OCI-LY7 (cell line): ENCODE measurements around the gene TMPRSS6. TPM values are rescaled to one million over a fixed set of nuclear protein-coding genes. Genes with fewer than 3 reads are reported as not detected.

Experiments used
- BruUV-seq: library from RNA; stranded (reverse); fragments of 400-500 nt; replicated peaks from 2 replicates; lab custom pipeline; 2021; lab: Mats Ljungman, UMichigan
- CTCF ChIA-PET: fragments of 300-600 bp; sonication (Branson Sonifier 250); formaldehyde crosslinking; loops from one replicate; lab custom pipeline; 2022; ENCODE audit warnings: antibody characterized with exemption; ENCODE audit not compliant: unreplicated experiment; lab: Charles Lee
- POLR2A ChIA-PET: fragments of 300-600 bp; sonication (Branson Sonifier 250); formaldehyde crosslinking; loops from one replicate; lab custom pipeline; 2022; ENCODE audit warnings: antibody characterized with exemption; lab: Charles Lee
- DNase-seq: peaks from one replicate; pipeline ENCODE4 v3.0.0-alpha.2; 2015; ENCODE audit warnings: low spot score
- H2AFZ ChIP-seq: fragments of 200-600 bp; sonication (generic), shearing (Covaris generic); 2 replicates; pipeline ENCODE4 v1.6.1; 2014; ENCODE audit warnings: mild to moderate bottlenecking, antibody characterized with exemption, low read length, moderate library complexity
- H3K27ac ChIP-seq: fragments of 200-600 bp; sonication (generic); 2 replicates; pipeline ENCODE4 v1.5.1; 2014; ENCODE audit warnings: mixed run types, low read depth, mild to moderate bottlenecking, moderate library complexity, low read length, inconsistent platforms; ENCODE audit not compliant: poor library complexity, severe bottlenecking
- H3K36me3 ChIP-seq: fragments of 200-600 bp; sonication (generic); 2 replicates; pipeline ENCODE4 v1.6.1; 2014; ENCODE audit warnings: mild to moderate bottlenecking, antibody characterized with exemption, low read length, moderate library complexity, mixed read lengths; ENCODE audit not compliant: insufficient read depth
- H3K4me1 ChIP-seq: fragments of 200-600 bp; sonication (generic); 2 replicates; pipeline ENCODE4 v1.5.1; 2014; ENCODE audit warnings: mild to moderate bottlenecking, low read length; ENCODE audit not compliant: insufficient read depth, poor library complexity, severe bottlenecking
- H3K4me2 ChIP-seq: fragments of 200-600 bp; sonication (generic); 2 replicates; pipeline ENCODE4 v1.6.1; 2014; ENCODE audit warnings: mild to moderate bottlenecking, low read length
- H3K4me3 ChIP-seq: fragments of 200-600 bp; sonication (generic); 2 replicates; pipeline ENCODE4 v1.5.1; 2014; ENCODE audit warnings: mild to moderate bottlenecking, low read depth, low read length; ENCODE audit not compliant: poor library complexity, severe bottlenecking
- H3K79me2 ChIP-seq: fragments of 200-600 bp; sonication (generic); 2 replicates; pipeline ENCODE4 v1.6.1; 2016; ENCODE audit warnings: low read depth, mild to moderate bottlenecking, low read length, moderate library complexity, mixed read lengths; ENCODE audit not compliant: insufficient read depth
- H3K9me2 ChIP-seq: fragments of 200-600 bp; sonication (generic); 2 replicates; pipeline ENCODE4 v1.6.1; 2016; ENCODE audit warnings: mild to moderate bottlenecking, low read length, mixed read lengths; ENCODE audit not compliant: insufficient read depth
- H3K9me3 ChIP-seq: fragments of 200-600 bp; sonication (generic); 2 replicates; pipeline ENCODE4 v1.6.1; 2014; ENCODE audit warnings: mild to moderate bottlenecking, mixed run types, low read length, mixed read lengths
- H4K20me1 ChIP-seq: fragments of 200-600 bp; sonication (generic); 2 replicates; pipeline ENCODE4 v1.6.1; 2014; ENCODE audit warnings: mild to moderate bottlenecking, antibody characterized with exemption, low read length, moderate library complexity, mixed read lengths; ENCODE audit not compliant: insufficient read depth
- EZH2phosphoT487 ChIP-seq: fragments of 200-600 bp; sonication (generic); IDR thresholded peaks from 2 replicates; pipeline ENCODE4 v1.6.1; 2018; ENCODE audit warnings: low read depth, borderline replicate concordance, mild to moderate bottlenecking, mixed run types, antibody characterized with exemption, low read length, moderate library complexity, mixed read lengths
- intact Hi-C: fragments of 100-400 bp; cut with micrococcal nuclease; formaldehyde crosslinking; loops from one replicate; pipeline ENCODE4 v1.10.0; 2022; ENCODE audit not compliant: unreplicated experiment
- total RNA-seq, 2 experiments: library from RNA; depleted of rRNA in 1 of 2; stranded (reverse); fragments of >200 nt in 1 of 2; shearing (Covaris generic) in 1 of 2; gene quantifications; 2 replicates each; pipeline ENCODE4 v1.2.3, GENCODE V29; 2014 to 2022
- TF ChIP-seq, protein P1 (sequence below): fragments of 200-600 bp; sonication (generic); conservative IDR thresholded peaks from 2 replicates; pipeline ENCODE4 v1.5.1; 2014; ENCODE audit warnings: mild to moderate bottlenecking, antibody characterized with exemption, low read length, moderate library complexity, mixed read lengths

Gene TMPRSS6
- total RNA-seq, 2 experiments from 2014 or later: not detected

DNA sequence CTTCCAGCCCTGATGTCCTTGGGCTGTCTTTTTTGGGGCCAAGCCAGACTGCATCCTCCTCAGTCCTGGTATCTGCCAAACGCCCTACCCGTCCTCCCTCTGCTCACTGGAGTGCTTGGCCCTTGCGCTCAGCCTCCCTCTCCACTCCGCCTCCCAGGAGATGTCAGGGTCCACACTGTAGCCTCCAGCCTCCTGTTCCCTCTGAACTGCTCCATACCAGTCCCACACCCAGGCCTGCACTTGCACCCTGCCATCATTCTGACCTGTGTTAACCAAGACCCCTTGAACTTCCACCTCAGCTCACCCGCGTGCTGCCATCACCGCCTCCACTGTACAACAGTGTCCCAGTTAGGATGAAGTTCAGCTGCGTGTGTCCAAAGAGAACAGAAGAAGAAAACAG is 46.5 kb upstream of the TMPRSS6 start:
- BruUV-seq: no TSS peak

DNA sequence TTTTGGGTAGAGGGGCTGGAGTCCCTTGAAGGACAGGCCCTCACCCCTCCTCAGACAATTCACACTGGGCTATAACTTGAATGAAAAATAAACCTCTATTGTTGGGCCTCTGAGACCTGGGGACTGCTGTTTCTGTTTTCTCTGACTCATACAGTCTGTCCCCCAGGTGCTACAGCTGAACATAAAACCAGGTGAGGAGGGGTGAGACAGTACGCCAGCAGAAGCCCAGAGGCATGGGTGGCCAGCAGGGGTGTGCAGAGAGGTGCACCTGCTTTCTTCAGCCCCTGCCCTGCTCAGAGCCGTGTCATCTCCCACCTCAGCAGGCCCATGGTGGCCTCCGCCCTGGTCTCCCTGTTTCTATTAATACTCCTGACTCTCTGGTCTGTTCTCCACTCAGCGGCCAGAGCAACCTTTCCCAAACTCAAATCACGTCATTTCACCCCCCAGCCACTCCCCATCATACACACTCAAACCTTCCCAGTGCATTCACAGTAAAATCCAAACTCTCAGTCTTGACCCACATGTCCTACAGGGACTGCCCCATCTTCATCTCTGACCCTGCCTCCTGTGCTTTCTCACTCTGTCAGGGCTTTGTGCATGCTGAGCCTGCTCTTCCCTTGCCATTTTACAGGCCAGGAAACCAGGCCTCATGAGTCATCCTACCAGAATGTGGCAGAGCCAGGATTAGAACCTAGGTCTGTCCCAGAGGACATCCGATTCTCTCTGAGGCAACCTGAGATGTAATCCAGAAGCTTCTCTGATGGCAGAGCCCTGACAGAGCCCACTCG is 45.6 kb upstream of the TMPRSS6 start:
- no peak overlapping the region for H3K27ac ChIP-seq
- no peak for DNase-seq
- POLR2A ChIA-PET: no interaction called here

More for the DNA sequence above, 46.5 kb upstream of the TMPRSS6 start:
- Histone ChIP-seq H3K4me3 (no peak overlapping the region), H4K20me1 (no peaks in the 10 kb centered on the region), H3K79me2 (no peaks in the 10 kb centered on the region), H2AFZ (no peak overlapping the region), H3K4me1 (no peaks in the 10 kb centered on the region), H3K9me3 (peaks cover 3% of the 10 kb centered on the region), H3K4me2 (no peak overlapping the region), H3K36me3 (no peaks in the 10 kb centered on the region), H3K27ac (no peak overlapping the region), H3K9me2 (no peaks in the 10 kb centered on the region)
- no peak for DNase-seq
- POLR2A ChIA-PET: no interaction called here
- no peak for TF ChIP-seq EZH2phosphoT487
- TF ChIP-seq, protein P1, sequence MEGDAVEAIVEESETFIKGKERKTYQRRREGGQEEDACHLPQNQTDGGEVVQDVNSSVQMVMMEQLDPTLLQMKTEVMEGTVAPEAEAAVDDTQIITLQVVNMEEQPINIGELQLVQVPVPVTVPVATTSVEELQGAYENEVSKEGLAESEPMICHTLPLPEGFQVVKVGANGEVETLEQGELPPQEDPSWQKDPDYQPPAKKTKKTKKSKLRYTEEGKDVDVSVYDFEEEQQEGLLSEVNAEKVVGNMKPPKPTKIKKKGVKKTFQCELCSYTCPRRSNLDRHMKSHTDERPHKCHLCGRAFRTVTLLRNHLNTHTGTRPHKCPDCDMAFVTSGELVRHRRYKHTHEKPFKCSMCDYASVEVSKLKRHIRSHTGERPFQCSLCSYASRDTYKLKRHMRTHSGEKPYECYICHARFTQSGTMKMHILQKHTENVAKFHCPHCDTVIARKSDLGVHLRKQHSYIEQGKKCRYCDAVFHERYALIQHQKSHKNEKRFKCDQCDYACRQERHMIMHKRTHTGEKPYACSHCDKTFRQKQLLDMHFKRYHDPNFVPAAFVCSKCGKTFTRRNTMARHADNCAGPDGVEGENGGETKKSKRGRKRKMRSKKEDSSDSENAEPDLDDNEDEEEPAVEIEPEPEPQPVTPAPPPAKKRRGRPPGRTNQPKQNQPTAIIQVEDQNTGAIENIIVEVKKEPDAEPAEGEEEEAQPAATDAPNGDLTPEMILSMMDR: no peak
- CTCF ChIA-PET: interaction anchor here (1.1 kb wide), 1 partner anchor 11 kb away, joined by 3 read pairs; no protein-coding TSS in a partner anchor
- intact Hi-C loops: no loop called here

More for the DNA sequence above, 45.6 kb upstream of the TMPRSS6 start:
- H3K4me1 ChIP-seq: no peaks in the 10 kb centered on the region
- H3K4me2 ChIP-seq: no peak overlapping the region
- no peaks in the 10 kb centered on the region for H4K20me1 ChIP-seq
- no peak overlapping the region for H3K4me3 ChIP-seq
- no peak overlapping the region for H2AFZ ChIP-seq
- H3K36me3 ChIP-seq: no peaks in the 10 kb centered on the region
- TF ChIP-seq EZH2phosphoT487: no peak
- TF ChIP-seq, protein P1: no peak
- no peaks in the 10 kb centered on the region for H3K9me2 ChIP-seq
- H3K79me2 ChIP-seq: no peaks in the 10 kb centered on the region
- no TSS peak for BruUV-seq
- intact Hi-C loops: no loop called here
- H3K9me3 ChIP-seq: no peaks in the 10 kb centered on the region; the same call in 1 of the 2 replicates
- CTCF ChIA-PET: no interaction called here
